ENCODE results near the gene ETFA. TPM values are rescaled to one million over a fixed set of nuclear protein-coding genes. Genes with fewer than 3 reads are reported as not detected.
A peak's percentile ranks its signal among the peaks of the same experiment; 100 is the strongest.

Gene ETFA
- total and polyA plus RNA-seq, 9 of the 15 experiments (the other 6 are each of a cell fraction or from before 2014, with no cell fraction given) = 130 to 543 (median 232) TPM

DNA sequence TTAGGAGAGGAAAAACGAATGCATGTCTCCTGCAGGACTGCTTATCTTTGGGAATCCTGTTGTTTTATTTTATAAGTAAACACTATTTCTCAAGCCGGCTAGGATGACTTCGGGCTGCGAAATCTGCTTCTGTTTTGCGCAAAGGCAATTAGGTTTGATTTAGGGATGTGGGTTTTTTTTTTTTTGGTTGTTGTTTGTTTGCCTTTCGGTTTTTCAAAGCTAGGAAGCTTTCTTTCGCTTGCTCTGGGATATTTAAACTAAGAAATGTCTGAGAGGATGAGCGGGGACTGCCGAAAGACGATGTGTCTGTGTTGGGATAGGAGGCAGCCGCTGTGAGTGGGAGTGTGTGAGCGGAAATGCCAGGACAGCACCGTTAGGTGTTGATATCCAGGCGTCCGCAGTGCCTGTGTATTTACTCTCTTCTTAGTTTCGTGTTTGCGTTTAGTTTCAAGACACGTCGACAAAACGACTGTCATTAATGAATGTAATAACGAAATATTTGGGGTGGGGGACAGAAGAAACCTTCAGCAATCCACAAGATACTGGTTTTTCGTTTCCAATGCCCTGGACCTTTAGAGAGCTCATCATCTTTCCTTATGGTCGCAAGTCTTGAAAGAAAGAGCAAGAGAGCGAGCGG, 25.9 kb upstream of the ETFA start (continued):
- TF ChIP-seq MAFG (tag; conservative IDR thresholded peaks at IDR 0.05) (no peak), ZNF224 (CRISPR knock-in tag; IDR thresholded peaks at IDR 0.05) (no peak), PML (IDR thresholded peaks at IDR 0.05; ENCODE audit: low read length) (no peak), BMI1 (IDR thresholded peaks at IDR 0.05; ENCODE audit: low read length) (no peak), PKNOX1 (IDR thresholded peaks at IDR 0.05) (no peak), SRSF1 (IDR thresholded peaks at IDR 0.05; ENCODE audit: low read depth, low read length) (no peak), ZNF12 (CRISPR knock-in tag; IDR thresholded peaks at IDR 0.05) (no peak), HES1 (IDR thresholded peaks at IDR 0.05; ENCODE audit: low read depth) (no peak), TAF9B (IDR thresholded peaks at IDR 0.05; ENCODE audit: partially characterized antibody) (no peak), ZNF24 (IDR thresholded peaks at IDR 0.05) (no peak), NUFIP1 (IDR thresholded peaks at IDR 0.05; ENCODE audit: partially characterized antibody) (no peak), ZNF668 (CRISPR knock-in tag; IDR thresholded peaks at IDR 0.05) (no peak), ZNF407 (IDR thresholded peaks at IDR 0.05; ENCODE audit: low read depth) (no peak), KLF1 (tag; IDR thresholded peaks at IDR 0.05) (no peak), PCBP2 (IDR thresholded peaks at IDR 0.05; ENCODE audit: low read depth, low read length, poor library complexity, severe bottlenecking) (no peak), TAF1 (IDR thresholded peaks at IDR 0.05; ENCODE audit: control insufficient read depth, extremely low read depth, insufficient read depth, low read length, severe bottlenecking) (peak; percentile 45)
